Ramos (cell line): ENCODE measurements around the gene TMEM43.
"Not testable (repeated sequence)": the region's sequence is repeated elsewhere in the genome, so short reads cannot be mapped to it uniquely, and the experiment has no call there.

Experiments used
- in situ Hi-C: fragments of 300-500 bp; cut with MboI; formaldehyde crosslinking; loops from one replicate; pipeline ENCODE4 v1.14.3; 2022; ENCODE audit warnings: low sequenced_read_pairs; ENCODE audit not compliant: unreplicated experiment

Gene TMEM43

GRCh38 chr3:14124615-14125192 is at the start of gene TMEM43, which contains the start of gene CHCHD4:
Gene TMEM43, plus strand, starts transcription at chr3:14125052. Its CDS starts 142 bp downstream, at chr3:14125194.
Gene CHCHD4, minus strand, starts transcription at chr3:14124870. Its CDS starts 194 bp downstream, at chr3:14124676.
- in situ Hi-C loops: no loop called here

GRCh38 chr3:14075233-14075632 is 49.6 kb upstream of the TMEM43 start:
- in situ Hi-C loops: not testable (repeated sequence)

GRCh38 chr3:14077310-14077709 is 47.5 kb upstream of the TMEM43 start:
- in situ Hi-C loops: no loop called here

- in situ Hi-C loops: no loop called here
Measured at GRCh38 chr3:14082108-14082657, 42.7 kb upstream of the TMEM43 start.

- in situ Hi-C loops: not testable (repeated sequence)
Measured at GRCh38 chr3:14087461-14087860, 37.4 kb upstream of the TMEM43 start.

GRCh38 chr3:14091959-14092358 is 32.9 kb upstream of the TMEM43 start:
- in situ Hi-C loops: not testable (repeated sequence)

- in situ Hi-C loops: no loop called here
Measured at GRCh38 chr3:14092464-14092863, 32.4 kb upstream of the TMEM43 start.

GRCh38 chr3:14093831-14094230 is 31.0 kb upstream of the TMEM43 start:
- in situ Hi-C loops: no loop called here

GRCh38 chr3:14096742-14097141 is 28.1 kb upstream of the TMEM43 start:
- in situ Hi-C loops: no loop called here

- in situ Hi-C loops: no loop called here
Measured at GRCh38 chr3:14097616-14098391, 27.0 kb upstream of the TMEM43 start.

- in situ Hi-C loops: not testable (repeated sequence)
Measured at GRCh38 chr3:14109821-14110220, 15.0 kb upstream of the TMEM43 start.

GRCh38 chr3:14110699-14111098 is 14.2 kb upstream of the TMEM43 start:
- in situ Hi-C loops: no loop called here

GRCh38 chr3:14113965-14114635 is 10.8 kb upstream of the TMEM43 start:
- in situ Hi-C loops: no loop called here

GRCh38 chr3:14117468-14118399 is 7.1 kb upstream of the TMEM43 start:
- in situ Hi-C loops: no loop called here

GRCh38 chr3:14118400-14119381 is 6.2 kb upstream of the TMEM43 start:
- in situ Hi-C loops: no loop called here

- in situ Hi-C loops: no loop called here
Measured at GRCh38 chr3:14119651-14120050, 5.2 kb upstream of the TMEM43 start.

GRCh38 chr3:14120111-14120920 is 4.5 kb upstream of the TMEM43 start:
- in situ Hi-C loops: no loop called here

GRCh38 chr3:14120921-14121448 is 3.9 kb upstream of the TMEM43 start:
- in situ Hi-C loops: not testable (repeated sequence)
